OCI-M2 (cell line): ENCODE data around the gene MYLK3.

Source experiments
- DNase-seq: peaks from one replicate; lab custom pipeline; 2025; ENCODE audit not compliant: unreplicated experiment; lab: John Stamatoyannopoulos, UW

The MYLK3 gene

GRCh38 chr16:46728806-46729205 lies 19.3 kb downstream of the MYLK3 start:
- no peak for DNase-seq

GRCh38 chr16:46727630-46728029 lies 20.5 kb downstream of the MYLK3 start:
- DNase-seq: no peak

- no peak for DNase-seq
Measured at GRCh38 chr16:46727184-46727583, 21.0 kb downstream of the MYLK3 start.

DNA sequence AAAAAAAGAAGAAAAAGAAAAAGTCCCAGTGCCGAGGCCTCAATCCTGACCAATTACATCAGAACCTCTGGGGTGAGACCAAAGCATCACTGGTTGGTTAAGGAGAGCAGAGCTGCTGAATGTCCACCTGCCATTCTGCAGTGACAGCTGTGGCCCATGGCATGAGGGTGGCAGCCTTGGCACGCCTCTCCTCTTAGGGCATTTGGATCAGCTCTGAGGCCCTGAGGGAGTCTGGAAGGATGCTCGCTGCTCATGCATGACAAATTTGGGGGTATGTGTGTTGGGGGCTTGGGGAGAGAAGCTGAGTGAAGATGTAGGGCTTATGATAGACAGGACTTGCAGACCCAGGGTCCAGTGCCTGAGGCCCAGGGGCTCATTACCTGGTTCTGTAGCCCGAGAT lies 26.3 kb downstream of the MYLK3 start:
- DNase-seq: no peak

DNA sequence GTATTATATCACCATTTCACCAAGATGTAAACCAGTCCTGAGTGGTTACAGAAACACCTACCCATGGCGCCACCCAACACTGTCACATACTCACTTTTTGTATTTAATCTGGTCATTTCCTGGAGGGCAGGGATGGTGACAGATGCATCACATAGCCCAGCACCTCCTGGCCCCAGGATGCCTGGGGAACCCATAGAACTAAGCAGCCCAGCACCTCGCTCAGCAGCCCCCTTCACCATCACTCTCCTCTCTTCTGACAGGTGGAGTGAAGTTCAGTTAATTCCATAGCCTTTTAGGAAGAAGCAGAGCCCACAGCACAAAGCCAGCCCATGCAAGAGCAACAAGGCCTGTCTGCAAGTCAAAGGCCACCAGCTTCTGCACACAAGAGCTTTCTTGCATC lies 27.5 kb downstream of the MYLK3 start:
- DNase-seq: no peak

DNA sequence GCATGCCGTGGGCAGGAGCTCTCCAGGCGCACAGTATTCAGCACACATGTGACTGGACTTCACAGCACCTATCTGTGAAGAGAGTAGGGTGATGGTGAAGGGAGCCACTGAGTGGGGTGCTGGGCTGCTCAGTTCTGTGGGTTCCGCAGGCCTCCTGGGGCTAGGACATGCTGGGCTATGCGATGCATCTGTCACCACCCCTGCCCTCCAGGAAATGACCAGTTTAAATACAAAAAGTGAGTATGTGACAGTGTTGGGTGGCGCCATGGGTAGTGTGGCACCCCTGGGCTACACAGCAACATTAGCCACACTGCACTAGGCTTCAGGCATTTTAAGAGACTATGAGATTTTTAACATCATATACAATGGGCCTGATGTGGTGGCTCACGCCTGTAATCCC lies 28.6 kb downstream of the MYLK3 start:
- no peak for DNase-seq

- DNase-seq: no peak
Measured at GRCh38 chr16:46718214-46718613, 29.9 kb downstream of the MYLK3 start.

DNA sequence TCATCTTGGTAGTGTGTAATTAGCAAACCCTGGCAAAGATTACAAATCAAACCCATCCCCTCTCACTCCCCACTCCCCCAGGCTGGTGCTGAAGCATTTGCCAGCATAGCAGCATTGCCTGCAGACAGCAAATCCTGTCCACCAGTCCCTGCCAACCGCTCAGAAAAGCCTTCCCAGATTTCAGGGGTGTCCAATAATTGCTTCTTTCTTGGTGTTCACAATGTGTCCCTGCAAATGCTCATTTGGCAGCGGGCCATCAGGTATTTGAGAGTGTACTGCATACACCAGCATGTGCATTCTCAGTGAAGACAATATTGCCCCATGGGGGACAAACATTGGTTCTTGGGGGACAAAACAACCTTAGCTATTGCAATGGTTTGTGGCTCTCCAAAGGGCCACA lies 30.5 kb downstream of the MYLK3 start:
- DNase-seq: no peak

DNA sequence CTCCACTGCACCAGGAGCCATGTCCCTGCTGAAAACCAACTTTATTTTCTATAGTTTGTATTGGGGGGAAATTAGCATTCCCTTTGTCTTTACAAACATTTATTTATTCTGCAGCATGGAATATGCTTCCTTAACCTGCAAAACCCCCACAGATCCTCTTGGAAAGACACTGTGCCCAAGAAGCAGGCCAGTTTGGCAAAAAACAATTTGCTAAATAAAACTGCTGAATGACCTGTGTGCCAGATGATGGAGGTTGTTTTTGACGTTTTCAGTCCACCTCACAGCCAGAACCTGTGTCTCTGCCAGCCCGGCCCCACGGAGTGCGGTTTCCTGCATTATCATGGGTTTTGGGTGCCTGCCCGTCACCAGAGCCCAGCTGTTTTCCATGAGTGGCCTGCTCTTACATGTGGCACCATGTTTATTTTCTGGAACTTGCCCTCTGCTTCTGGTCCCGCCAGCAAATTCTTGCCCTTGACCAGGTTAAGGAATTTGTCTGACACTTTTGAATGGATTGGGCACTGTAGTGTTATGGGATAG lies 32.3 kb downstream of the MYLK3 start:
- no peak for DNase-seq

GRCh38 chr16:46714797-46715591 lies 33.1 kb downstream of the MYLK3 start:
- no peak for DNase-seq

- DNase-seq: no peak
Measured at GRCh38 chr16:46713634-46714033, 34.5 kb downstream of the MYLK3 start.

- no peak for DNase-seq
Measured at GRCh38 chr16:46712911-46713310, 35.2 kb downstream of the MYLK3 start.

GRCh38 chr16:46711106-46712058 lies 36.8 kb downstream of the MYLK3 start:
- DNase-seq: no peak

DNA sequence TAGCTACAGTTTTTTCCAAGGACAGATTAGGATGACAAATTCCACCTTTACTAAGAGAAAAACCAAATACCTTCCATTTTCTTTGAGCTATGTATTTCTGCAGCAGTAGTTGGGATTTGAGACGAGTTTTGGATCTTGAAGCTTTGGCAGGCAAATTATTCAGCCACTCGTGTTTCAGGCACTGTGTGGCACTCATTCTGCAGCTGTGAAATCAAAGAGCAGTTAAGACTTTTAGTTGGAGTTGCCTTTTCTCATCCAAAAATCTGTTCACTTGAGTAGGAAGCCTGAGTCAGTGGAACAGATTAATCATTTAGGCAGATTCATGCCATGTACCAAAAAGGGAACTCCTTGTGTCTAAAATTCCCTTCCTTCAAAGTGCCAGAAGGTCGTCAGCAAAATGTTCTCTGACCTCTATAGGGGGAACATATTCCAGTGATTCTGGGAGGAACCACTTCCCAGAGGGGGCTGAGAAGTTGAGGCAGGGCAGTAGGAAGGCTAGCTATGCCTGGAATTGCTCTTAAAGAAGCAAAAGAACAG lies 38.6 kb downstream of the MYLK3 start:
- no peak for DNase-seq

- no peak for DNase-seq
Measured at GRCh38 chr16:46706642-46707041, 41.5 kb downstream of the MYLK3 start.

GRCh38 chr16:46702030-46702429 lies 46.1 kb downstream of the MYLK3 start:
- DNase-seq: no peak

DNA sequence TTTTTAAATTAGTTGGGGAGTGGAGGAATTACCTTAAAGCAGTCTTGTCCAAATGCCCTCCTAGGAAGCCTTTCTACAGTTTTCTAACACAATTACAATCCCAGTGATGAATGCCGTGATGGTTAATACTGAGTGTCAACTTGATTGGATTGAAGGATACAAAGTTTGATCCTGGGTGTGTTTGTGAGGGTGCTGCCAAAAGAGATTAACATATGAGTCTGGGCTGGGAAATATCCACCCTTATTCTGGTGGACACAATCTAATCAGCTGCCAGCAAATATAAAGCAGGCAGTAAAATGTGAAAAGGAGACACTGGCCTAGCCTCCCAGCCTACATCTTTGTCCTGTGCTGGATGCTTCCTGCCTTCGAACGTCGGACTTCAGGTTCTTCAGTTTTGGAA lies 46.5 kb downstream of the MYLK3 start:
- no peak for DNase-seq

GRCh38 chr16:46700048-46700447 lies 48.1 kb downstream of the MYLK3 start:
- no peak for DNase-seq

DNA sequence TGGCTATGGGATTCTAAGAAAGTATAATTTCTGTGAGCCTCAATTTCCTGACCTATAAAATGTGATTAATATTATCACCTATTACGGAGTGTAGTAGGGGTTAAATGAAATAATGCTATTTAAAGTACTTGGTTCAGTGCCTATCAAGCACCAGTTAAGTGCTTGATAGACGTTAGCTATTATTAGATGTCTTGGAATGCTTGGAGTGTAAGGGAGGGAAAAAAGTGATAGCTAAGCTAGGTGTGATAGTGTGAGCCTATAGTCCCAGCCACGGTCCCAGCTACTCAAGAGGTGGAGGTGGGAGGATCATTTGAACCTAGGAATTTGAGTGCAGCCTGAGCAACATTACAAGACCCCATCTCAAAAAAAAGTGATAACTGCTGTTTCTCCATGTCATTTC lies 51.2 kb downstream of the MYLK3 start:
- DNase-seq: no peak

DNA sequence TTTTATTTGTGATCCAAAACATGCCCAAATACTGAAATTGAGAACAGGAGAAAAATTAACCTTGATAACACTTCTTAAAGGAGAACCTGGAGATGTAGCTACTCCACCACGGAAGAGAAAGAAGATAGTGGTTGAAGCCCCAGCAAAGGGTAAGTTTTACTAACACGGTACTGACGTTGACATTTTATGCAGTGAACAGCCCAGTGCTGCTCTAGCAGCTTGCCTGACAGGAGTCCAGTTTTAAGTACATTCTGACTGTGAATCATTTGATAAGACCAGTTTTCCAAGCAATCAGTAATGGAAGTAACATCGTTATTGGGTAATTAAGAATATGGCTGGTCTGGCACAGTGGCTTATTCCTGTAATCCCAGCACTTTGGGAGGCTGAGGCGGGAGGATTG lies 52.2 kb downstream of the MYLK3 start:
- DNase-seq: no peak

- no peak for DNase-seq
Measured at GRCh38 chr16:46693598-46693997, 54.5 kb downstream of the MYLK3 start.

DNA sequence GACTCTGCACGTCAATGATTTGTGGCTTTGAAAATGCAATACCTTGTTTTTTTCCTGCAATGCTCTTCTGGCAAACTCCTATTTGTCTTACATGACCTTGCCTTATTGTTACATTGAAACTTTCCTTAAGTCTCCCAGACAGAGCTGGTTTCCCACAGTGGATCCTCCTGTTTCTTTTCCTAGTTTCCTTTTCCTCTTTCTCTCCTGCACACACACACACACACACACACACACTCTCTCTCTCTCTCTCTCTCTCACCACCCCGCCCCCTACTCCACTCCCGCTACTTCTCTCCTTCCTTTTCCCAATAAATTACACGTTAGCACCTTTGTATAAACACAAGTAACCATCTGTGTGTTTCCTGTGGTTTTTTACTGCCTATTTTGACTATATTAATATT lies 56.4 kb downstream of the MYLK3 start:
- no peak for DNase-seq
